RPMI8226 (cell line): Measurements from ENCODE around the gene SHISA8.

ENCODE experiments used
- DNase-seq: peaks from one replicate; pipeline ENCODE4 v3.0.0-alpha.2; 2015

SHISA8 gene

GRCh38 chr22:41933411-41934177 lies 18.7 kb upstream of the SHISA8 start:
- no peak for DNase-seq

DNA sequence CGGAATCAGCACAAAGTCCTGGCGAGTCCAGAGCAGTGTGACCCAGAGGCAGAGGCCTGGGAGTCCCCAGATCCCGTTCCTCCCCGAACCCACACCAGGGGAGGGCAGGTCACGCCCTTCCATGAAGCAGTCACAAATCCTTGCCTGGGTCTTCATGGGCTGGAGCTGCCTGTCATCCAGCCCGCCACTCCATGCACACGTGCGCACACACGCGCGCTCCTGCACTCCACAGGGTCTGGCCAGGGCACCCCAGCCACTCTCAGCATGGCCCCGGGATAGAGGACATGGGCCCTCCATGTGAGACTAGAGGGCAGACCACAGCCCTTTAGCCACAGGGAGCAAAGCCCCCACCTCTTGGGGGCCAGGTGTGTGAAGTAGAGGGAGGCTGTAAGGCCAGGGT lies 17.5 kb upstream of the SHISA8 start:
- no peak for DNase-seq

- DNase-seq, result no peak
Observed at GRCh38 chr22:41931701-41932269, 16.9 kb upstream of the SHISA8 start.

DNA sequence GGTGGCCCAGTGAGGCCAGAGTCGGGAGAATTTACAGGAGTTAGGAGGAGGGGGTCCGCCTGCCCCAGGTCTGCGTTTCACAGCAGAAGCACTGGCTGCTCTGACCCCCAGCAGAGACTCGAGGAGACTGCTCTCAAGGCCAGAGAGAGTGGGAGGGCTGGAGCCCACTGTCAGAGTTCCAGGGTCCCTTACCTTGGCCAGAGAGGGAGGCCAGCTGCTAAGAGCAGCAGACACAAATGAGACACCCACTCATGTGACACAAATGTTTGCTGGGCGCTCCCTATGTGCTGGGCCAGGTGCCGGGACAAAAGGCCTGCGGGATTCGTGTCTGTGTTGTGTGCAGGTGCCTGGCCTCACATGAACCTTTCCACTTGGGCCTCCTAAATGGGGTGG lies 14.5 kb upstream of the SHISA8 start:
- no peak for DNase-seq

- no peak for DNase-seq
Observed at GRCh38 chr22:41928593-41929417, 13.9 kb upstream of the SHISA8 start.

- DNase-seq, result no peak
Observed at GRCh38 chr22:41927813-41928212, 12.9 kb upstream of the SHISA8 start.

DNA sequence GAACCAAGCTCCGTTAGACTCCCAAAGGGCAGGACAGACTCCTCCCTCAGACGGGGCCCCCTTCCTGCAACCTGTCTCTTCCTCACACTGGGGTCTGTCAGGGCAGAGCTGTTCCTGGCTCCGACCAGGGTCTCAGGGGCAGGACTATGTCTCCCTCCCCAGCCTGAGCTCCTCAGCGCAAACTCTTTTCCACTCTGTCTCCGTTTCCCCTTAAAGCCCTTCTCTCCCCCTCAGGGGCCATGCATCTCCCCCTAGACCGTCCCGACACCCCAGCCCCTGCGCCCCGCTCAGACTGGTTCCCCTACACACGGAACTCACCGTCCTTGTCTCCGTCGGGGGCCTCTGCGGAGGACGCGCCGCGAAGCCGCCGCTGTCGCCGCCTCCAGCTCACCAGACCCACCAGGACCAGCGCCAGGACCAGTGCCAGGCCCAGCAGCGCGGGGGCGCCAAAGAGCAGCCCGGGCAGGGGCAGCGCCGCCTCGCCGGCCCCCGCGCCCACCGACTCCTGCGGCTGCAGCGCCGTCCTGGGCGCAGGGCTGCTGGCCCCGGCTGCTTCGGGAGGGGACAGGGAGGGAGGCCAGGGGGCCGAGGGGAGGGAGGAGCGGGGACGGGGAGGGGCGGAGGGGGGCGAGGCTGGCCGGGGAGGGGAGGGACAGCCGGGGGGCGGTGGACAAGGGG lies 11.0 kb upstream of the SHISA8 start:
- peak; percentile 78 for DNase-seq

- no peak for DNase-seq
Observed at GRCh38 chr22:41923595-41924276, 8.9 kb upstream of the SHISA8 start.

GRCh38 chr22:41922940-41923594 lies 8.2 kb upstream of the SHISA8 start:
- no peak for DNase-seq

DNA sequence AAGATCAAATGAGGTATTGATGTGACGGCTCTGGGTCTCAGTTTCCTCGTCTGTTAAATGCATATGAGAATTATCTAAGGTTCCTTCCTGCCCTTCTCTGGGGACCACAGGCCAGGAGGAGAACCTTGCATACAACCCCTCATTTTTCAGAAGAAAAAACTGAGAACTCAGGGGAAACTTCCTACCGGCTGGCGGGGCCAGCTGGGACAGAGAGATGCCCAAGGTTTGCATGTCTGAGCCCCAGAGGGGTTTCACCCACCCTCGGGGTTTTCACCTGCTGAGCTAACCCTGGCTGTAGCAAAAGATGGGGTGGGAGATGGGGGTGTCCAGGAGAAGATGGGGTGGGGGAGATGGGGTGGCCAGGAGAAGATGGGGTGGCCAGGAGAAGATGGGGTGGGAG lies 7.5 kb upstream of the SHISA8 start:
- DNase-seq, result no peak

DNA sequence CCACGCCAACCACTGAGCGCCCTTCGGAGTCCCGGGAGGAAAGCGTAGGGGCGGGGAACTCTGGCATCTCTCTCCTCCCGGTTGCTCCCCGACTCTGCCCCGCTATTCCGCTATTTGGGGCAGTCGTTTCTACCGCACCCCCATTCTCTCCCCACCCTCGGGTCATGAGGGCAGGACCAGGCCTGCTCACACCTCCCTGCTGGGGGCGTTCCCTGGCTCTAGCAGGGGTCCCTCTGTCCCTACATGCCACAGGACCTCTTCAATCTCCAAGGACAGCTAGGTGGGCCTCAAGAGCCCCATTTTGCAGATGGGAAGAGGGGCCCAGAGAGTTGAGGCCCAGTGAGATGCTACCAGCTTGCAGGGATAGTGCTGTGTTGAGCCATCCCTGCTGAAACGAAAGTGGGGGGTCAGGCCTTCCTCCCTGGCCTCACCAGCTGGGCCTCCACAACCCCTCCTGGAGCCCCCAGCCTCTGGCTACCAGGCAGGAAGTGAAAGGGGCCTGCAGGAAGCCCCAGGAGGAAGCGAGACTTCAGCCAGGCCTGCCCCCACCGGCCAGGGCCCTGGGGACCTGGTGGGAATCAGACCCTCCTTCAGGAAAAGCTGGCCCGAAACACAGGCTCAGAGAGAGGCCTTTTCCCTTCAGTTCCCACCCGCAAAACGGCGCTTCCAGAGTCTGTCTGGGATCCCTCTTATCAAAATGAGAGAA lies 5.5 kb upstream of the SHISA8 start:
- no peak for DNase-seq

- peak; percentile 51 for DNase-seq
Observed at GRCh38 chr22:41919357-41920224, 4.7 kb upstream of the SHISA8 start.

- DNase-seq, result peak; percentile 77
Observed at GRCh38 chr22:41917903-41918791, 3.3 kb upstream of the SHISA8 start.

DNA sequence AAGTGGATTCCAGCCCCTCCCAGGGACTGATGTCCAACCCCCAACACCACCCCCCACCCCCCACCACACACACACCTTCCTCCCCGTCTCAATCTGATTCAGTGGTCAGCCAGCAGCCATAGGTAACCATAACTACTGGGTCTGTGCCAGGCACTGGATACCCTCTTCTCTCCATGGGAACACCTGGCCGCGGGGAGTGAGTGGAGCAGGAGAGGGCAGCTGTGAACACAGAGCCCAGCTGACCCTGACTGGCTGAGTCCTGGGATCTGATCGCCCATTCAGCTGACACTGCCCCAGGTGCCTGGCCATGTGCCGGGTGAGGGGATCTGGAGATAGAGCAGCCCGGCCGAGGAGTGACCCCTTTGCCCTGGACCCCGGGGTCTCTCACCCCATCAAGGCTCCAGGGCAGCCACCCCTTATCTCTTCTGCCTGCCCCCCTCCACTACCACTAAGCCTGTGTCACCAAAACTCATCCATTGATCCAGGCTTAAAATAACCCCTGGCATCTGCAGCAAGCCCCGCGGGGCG lies 2.6 kb upstream of the SHISA8 start:
- no peak for DNase-seq

GRCh38 chr22:41916745-41917358 lies 2.0 kb upstream of the SHISA8 start:
- no peak for DNase-seq

GRCh38 chr22:41915786-41916493 lies 1.1 kb upstream of the SHISA8 start:
- no peak for DNase-seq

DNA sequence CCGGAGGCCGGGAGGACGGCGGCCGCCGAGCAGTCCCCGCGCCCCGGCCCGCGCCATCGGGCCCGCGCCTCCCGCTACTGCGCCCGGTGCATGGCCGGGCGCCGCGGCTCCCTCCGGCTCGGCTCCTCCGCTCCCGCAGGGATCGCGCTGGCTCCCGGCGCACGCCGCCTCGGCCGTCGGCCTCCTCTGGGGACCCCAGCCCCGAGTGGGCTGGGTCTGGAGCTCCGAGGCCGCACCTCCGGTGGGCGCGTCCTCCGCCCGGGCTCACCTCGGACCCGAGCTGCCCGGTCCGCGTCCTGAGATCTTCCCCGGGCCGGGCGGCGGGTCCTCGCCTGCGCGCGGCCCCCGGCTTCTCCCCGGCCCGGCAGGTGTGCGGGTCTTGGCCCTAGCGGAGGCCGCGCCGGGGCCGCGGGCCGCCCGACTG lies 251 bp downstream of the SHISA8 start:
- DNase-seq, result no peak
